IMR-90 (cell line): ENCODE data around the gene MCM5. TPM values are rescaled to one million over a fixed set of nuclear protein-coding genes. Genes with fewer than 3 reads are reported as not detected.

Source experiments
- ATAC-seq: fragments of 200-7000 bp; cut with Tn5 transposase; 2 replicates; pipeline ENCODE4 v1.9.1; 2020; ENCODE audit warnings: low read depth, mild to moderate bottlenecking, moderate library complexity
- BruUV-seq: library from RNA; stranded (reverse); fragments of 400-500 nt; replicated peaks from 2 replicates; lab custom pipeline; 2021; lab: Mats Ljungman, UMichigan
- CTCF ChIA-PET: fragments of 300-600 bp; formaldehyde crosslinking; extraction: SDS; loops from one replicate; lab custom pipeline; 2021; ENCODE audit warnings: antibody characterized with exemption; lab: Yijun Ruan, JAX
- POLR2A ChIA-PET: fragments of 300-600 bp; sonication (Branson Sonifier 250); formaldehyde crosslinking; loops from one replicate; lab custom pipeline; 2022; ENCODE audit warnings: antibody characterized with exemption; ENCODE audit not compliant: unreplicated experiment; lab: Charles Lee
- DNase-seq: peaks from one replicate; pipeline ENCODE4 v3.0.0; 2013
- H2AFZ ChIP-seq: replicated peaks from 2 replicates; pipeline ENCODE3; 2013; ENCODE audit warnings: low read length, mild to moderate bottlenecking; ENCODE audit not compliant: poor library complexity
- H2AK5ac ChIP-seq: 2 replicates; pipeline ENCODE4 v1.6.1; 2013; ENCODE audit warnings: low read depth, low read length, inconsistent platforms
- H2AK9ac ChIP-seq: replicated peaks from 2 replicates; pipeline ENCODE3; 2013; ENCODE audit warnings: mild to moderate bottlenecking, low read depth, low read length, moderate library complexity; ENCODE audit not compliant: poor library complexity
- H2BK120ac ChIP-seq: 2 replicates; pipeline ENCODE4 v1.6.1; 2013; ENCODE audit warnings: low read depth, low read length, inconsistent platforms
- H2BK15ac ChIP-seq: 3 replicates; pipeline ENCODE4 v1.6.1; 2013; ENCODE audit warnings: low read depth, low read length, inconsistent platforms
- H2BK20ac ChIP-seq: 2 replicates; pipeline ENCODE4 v1.6.1; 2013; ENCODE audit warnings: low read depth, mild to moderate bottlenecking, inconsistent platforms, low read length, moderate library complexity
- H2BK5ac ChIP-seq: 2 replicates; pipeline ENCODE4 v1.6.1; 2013; ENCODE audit warnings: mild to moderate bottlenecking, low read depth, low read length, inconsistent platforms; ENCODE audit not compliant: poor library complexity, severe bottlenecking
- H3K14ac ChIP-seq: replicated peaks from 2 replicates; pipeline ENCODE4 v1.6.1; 2013; ENCODE audit warnings: low read depth, low read length, inconsistent platforms
- H3K18ac ChIP-seq: 2 replicates; pipeline ENCODE4 v1.6.1; 2013; ENCODE audit warnings: low read depth, low read length, control low read depth
- H3K23ac ChIP-seq: 2 replicates; pipeline ENCODE4 v1.6.1; 2013; ENCODE audit warnings: low read depth, low read length, inconsistent platforms
- H3K27ac ChIP-seq: 2 replicates; pipeline ENCODE4 v1.5.1; 2013; ENCODE audit warnings: mild to moderate bottlenecking, control low read depth, low read length; ENCODE audit not compliant: insufficient read depth
- H3K27me3 ChIP-seq: 2 replicates; pipeline ENCODE4 v1.6.1; 2013; ENCODE audit warnings: low read length; ENCODE audit not compliant: control insufficient read depth, insufficient read depth
- H3K36me3 ChIP-seq: 2 replicates; pipeline ENCODE4 v1.6.1; 2013; ENCODE audit warnings: low read length, mixed read lengths; ENCODE audit not compliant: control insufficient read depth, insufficient read depth
- H3K4ac ChIP-seq: 2 replicates; pipeline ENCODE4 v1.6.1; 2013; ENCODE audit warnings: low read depth, low read length, inconsistent platforms
- H3K4me1 ChIP-seq: 2 replicates; pipeline ENCODE4 v1.6.1; 2013; ENCODE audit warnings: low read length, mixed read lengths; ENCODE audit not compliant: control insufficient read depth, insufficient read depth
- H3K4me2 ChIP-seq: 2 replicates; pipeline ENCODE4 v1.6.1; 2013; ENCODE audit warnings: low read depth, mild to moderate bottlenecking, control low read depth, low read length, moderate library complexity
- H3K4me3 ChIP-seq: 2 replicates; pipeline ENCODE4 v1.5.1; 2013; ENCODE audit warnings: low read depth, mild to moderate bottlenecking, control low read depth, low read length, moderate library complexity; ENCODE audit not compliant: insufficient read depth
- H3K56ac ChIP-seq: 2 replicates; pipeline ENCODE4 v1.6.1; 2013; ENCODE audit warnings: low read length, inconsistent platforms; ENCODE audit not compliant: insufficient read depth; ENCODE audit errors: extremely low read depth
- H3K79me1 ChIP-seq, 2 experiments: 2 replicates each; pipeline ENCODE4 v1.6.1; 2013; ENCODE audit warnings: low read length in 2 of 2, inconsistent platforms in 1 of 2, low read depth in 1 of 2
- H3K9ac ChIP-seq: 2 replicates; pipeline ENCODE4 v1.6.1; 2013; ENCODE audit warnings: low read depth, low read length, control low read depth
- H3K9me1 ChIP-seq: 2 replicates; pipeline ENCODE4 v1.6.1; 2013; ENCODE audit warnings: low read length, inconsistent platforms; ENCODE audit not compliant: insufficient read depth
- H3K9me3 ChIP-seq: 2 replicates; pipeline ENCODE4 v1.6.1; 2013; ENCODE audit warnings: low read length; ENCODE audit not compliant: control insufficient read depth, insufficient read depth
- H4K20me1 ChIP-seq: 2 replicates; pipeline ENCODE4 v1.6.1; 2013; ENCODE audit warnings: low read length, inconsistent platforms; ENCODE audit not compliant: insufficient read depth
- H4K5ac ChIP-seq: 2 replicates; pipeline ENCODE4 v1.6.1; 2013; ENCODE audit warnings: mild to moderate bottlenecking, low read depth, low read length, control low read depth
- H4K8ac ChIP-seq, 2 experiments: 2 replicates each; pipeline ENCODE4 v1.6.1; 2013; ENCODE audit warnings: low read depth in 2 of 2, low read length in 2 of 2, control low read depth in 1 of 2, inconsistent platforms in 1 of 2
- H4K91ac ChIP-seq: 2 replicates; pipeline ENCODE4 v1.6.1; 2013; ENCODE audit warnings: low read depth, low read length, inconsistent platforms; ENCODE audit not compliant: insufficient read depth
- BHLHE40 ChIP-seq: fragments of 150-350 bp; IDR thresholded peaks from 2 replicates; pipeline ENCODE4 v1.6.1; 2016; ENCODE audit warnings: mild to moderate bottlenecking, low read depth, low read length
- CEBPB ChIP-seq: IDR thresholded peaks from 2 replicates; pipeline ENCODE4 v1.6.1; 2012; ENCODE audit warnings: low read depth, low read length, improper control_type of control experiment
- CHD1 ChIP-seq: IDR thresholded peaks from 2 replicates; pipeline ENCODE4 v1.6.1; 2012; ENCODE audit warnings: low read depth, low read length, improper control_type of control experiment
- FOS ChIP-seq: fragments of 150-350 bp; IDR thresholded peaks from 2 replicates; pipeline ENCODE4 v1.6.1; 2016; ENCODE audit warnings: low read depth, low read length
- MAFK ChIP-seq: IDR thresholded peaks from 2 replicates; pipeline ENCODE4 v1.6.1; 2012; ENCODE audit warnings: low read depth, low read length, improper control_type of control experiment
- MAZ ChIP-seq: IDR thresholded peaks from 2 replicates; pipeline ENCODE4 v1.6.1; 2012; ENCODE audit warnings: low read depth, mild to moderate bottlenecking, low read length, improper control_type of control experiment, moderate library complexity, borderline replicate concordance
- MXI1 ChIP-seq: IDR thresholded peaks from 2 replicates; pipeline ENCODE4 v1.6.1; 2012; ENCODE audit warnings: low read depth, mild to moderate bottlenecking, low read length, moderate library complexity, borderline replicate concordance
- NFE2L2 ChIP-seq: fragments of 150-350 bp; IDR thresholded peaks from 2 replicates; pipeline ENCODE4 v1.6.1; 2016; ENCODE audit warnings: low read depth, mild to moderate bottlenecking, low read length
- POLR2A ChIP-seq: IDR thresholded peaks from 2 replicates; pipeline ENCODE4 v1.6.1; 2012; ENCODE audit warnings: mild to moderate bottlenecking, low read depth, low read length
- RAD21 ChIP-seq: IDR thresholded peaks from 2 replicates; pipeline ENCODE4 v1.6.1; 2012; ENCODE audit warnings: low read length, improper control_type of control experiment
- RCOR1 ChIP-seq: IDR thresholded peaks from 2 replicates; pipeline ENCODE4 v1.6.1; 2012; ENCODE audit warnings: mild to moderate bottlenecking, low read length, improper control_type of control experiment; ENCODE audit not compliant: insufficient replicate concordance
- RFX5 ChIP-seq: IDR thresholded peaks from 2 replicates; pipeline ENCODE4 v1.8.0; 2012; ENCODE audit warnings: low read depth, mild to moderate bottlenecking, low read length, moderate library complexity
- SMC3 ChIP-seq: fragments of 150-350 bp; IDR thresholded peaks from 2 replicates; pipeline ENCODE4 v1.6.1; 2016; ENCODE audit warnings: low read depth, mild to moderate bottlenecking, antibody characterized with exemption, low read length, moderate library complexity
- WGBS, 2 experiments: methylation state at CpG; one replicate each; pipeline versions ENCODE4 v1.1.5 to v1.1.7; 2013; ENCODE audit warnings: missing lambda C conversion rate in 2 of 2; ENCODE audit not compliant: insufficient read length in 1 of 2; ENCODE audit errors: extremely low coverage in 2 of 2; 5-methylcytosine and 5-hydroxymethylcytosine counted together
- dilution Hi-C: fragments of 300-500 bp; cut with HindIII; formaldehyde crosslinking; loops from one replicate; pipeline ENCODE4 v1.14.3; 2018; ENCODE audit warnings: low sequenced_read_pairs; ENCODE audit not compliant: unreplicated experiment
- in situ Hi-C: fragments of 300-500 bp; cut with MboI; formaldehyde crosslinking; loops from 3 replicates; pipeline ENCODE4 v1.14.3; 2019; ENCODE audit warnings: low sequenced_read_pairs, inconsistent platforms, mixed read lengths
- intact Hi-C: fragments of 100-400 bp; cut with micrococcal nuclease; formaldehyde crosslinking; loops from 2 replicates; pipeline ENCODE4 v1.10.0; 2022
- polyA plus RNA-seq, 3 experiments: library from polyadenylated mRNA; depleted of rRNA; stranded (reverse); fragments of >200 nt; gene quantifications; 2 replicates each; pipeline ENCODE4 v1.2.3, GENCODE V29; 2012; ENCODE audit warnings: low replicate concordance in 1 of 3
- total RNA-seq: library from RNA; depleted of rRNA; stranded (reverse); fragments of >200 nt; gene quantifications from 2 replicates; pipeline ENCODE4 v1.2.3, GENCODE V29; 2012
- TF ChIP-seq, protein P1 (sequence below): fragments of 150-350 bp; IDR thresholded peaks from 2 replicates; pipeline ENCODE4 v1.6.1; 2017; ENCODE audit warnings: mild to moderate bottlenecking, antibody characterized with exemption, low read length, low read depth
- TF ChIP-seq, protein P2 (sequence below): fragments of 150-350 bp; IDR thresholded peaks from 2 replicates; pipeline ENCODE4 v1.6.1; 2016; ENCODE audit warnings: low read depth, mild to moderate bottlenecking, low read length, moderate library complexity, borderline replicate concordance
- TF ChIP-seq, protein P3 (sequence below): conservative IDR thresholded peaks from 2 replicates; pipeline ENCODE4 v1.5.1; 2012; ENCODE audit warnings: mild to moderate bottlenecking, low read depth, low read length, improper control_type of control experiment

The MCM5 gene
- total and polyA plus RNA-seq, 2 of the 4 experiments (the other 2 are of a cell fraction): 43.0 to 58.6 TPM

DNA sequence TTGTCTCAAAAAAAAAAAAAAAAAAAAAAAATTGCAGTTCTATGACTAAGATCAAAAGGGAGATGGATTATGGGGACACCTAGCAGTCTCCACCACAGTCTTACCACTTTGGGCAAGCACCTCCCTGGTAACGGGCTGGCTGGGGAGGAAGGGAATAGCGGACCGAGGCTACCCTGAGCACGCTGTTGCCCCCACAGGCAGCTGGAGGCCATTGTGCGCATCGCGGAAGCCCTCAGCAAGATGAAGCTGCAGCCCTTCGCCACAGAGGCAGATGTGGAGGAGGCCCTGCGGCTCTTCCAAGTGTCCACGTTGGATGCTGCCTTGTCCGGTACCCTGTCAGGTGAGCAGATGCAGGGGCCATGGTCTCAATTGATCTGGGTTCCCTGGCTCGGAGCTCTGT is 21.2 kb downstream of the MCM5 start:
- H3K27ac ChIP-seq: no peak overlapping the region
- H4K8ac ChIP-seq: no peak overlapping the region
- POLR2A ChIA-PET: no interaction called here
- peaks cover 9% of the 10 kb centered on the region for H3K4me1 ChIP-seq
- no peak overlapping the region for H3K14ac ChIP-seq
- no peak overlapping the region for H4K91ac ChIP-seq
- 97% methylated on average over 5 of the region's 12 CpGs; no CpG with 5 or more reads in 1 of the 2 experiments for WGBS, 2 experiments
- no peaks in the 10 kb centered on the region for H3K27me3 ChIP-seq
- no peak overlapping the region for H3K18ac ChIP-seq
- H2AK9ac ChIP-seq: peak overlapping the region; percentile 15
- intact Hi-C loops: no loop called here
- H2BK15ac ChIP-seq: no peak overlapping the region
- H4K20me1 ChIP-seq: peaks cover 4% of the 10 kb centered on the region; the same call in 1 of the 2 replicates
- H3K4me2 ChIP-seq: no peak overlapping the region
- H2BK120ac ChIP-seq: no peak overlapping the region
- H3K56ac ChIP-seq: no peak overlapping the region
- H4K5ac ChIP-seq: no peak overlapping the region
- CTCF ChIA-PET: interaction anchor here (1.4 kb wide), 1 partner anchor 162 kb away, joined by 4 read pairs; no protein-coding TSS in a partner anchor
- H3K9ac ChIP-seq: no peak overlapping the region
- in situ Hi-C loops: no loop called here
- no peak overlapping the region for H2AK5ac ChIP-seq
- H3K36me3 ChIP-seq: peaks cover 27% of the 10 kb centered on the region
- no peak overlapping the region for H2AFZ ChIP-seq
- ATAC-seq (no peak), DNase-seq (no peak)
- dilution Hi-C loops: no loop called here
- H3K9me1 ChIP-seq: peaks cover 4% of the 10 kb centered on the region; the same call in 1 of the 2 replicates
- no peaks in the 10 kb centered on the region for H3K9me3 ChIP-seq
- H3K4me3 ChIP-seq: no peak overlapping the region
- H2BK5ac ChIP-seq: no peak overlapping the region
- no peak overlapping the region for H3K4ac ChIP-seq
- H2BK20ac ChIP-seq: no peak overlapping the region
- TF ChIP-seq FOS: no peak
- TF ChIP-seq, protein P1, sequence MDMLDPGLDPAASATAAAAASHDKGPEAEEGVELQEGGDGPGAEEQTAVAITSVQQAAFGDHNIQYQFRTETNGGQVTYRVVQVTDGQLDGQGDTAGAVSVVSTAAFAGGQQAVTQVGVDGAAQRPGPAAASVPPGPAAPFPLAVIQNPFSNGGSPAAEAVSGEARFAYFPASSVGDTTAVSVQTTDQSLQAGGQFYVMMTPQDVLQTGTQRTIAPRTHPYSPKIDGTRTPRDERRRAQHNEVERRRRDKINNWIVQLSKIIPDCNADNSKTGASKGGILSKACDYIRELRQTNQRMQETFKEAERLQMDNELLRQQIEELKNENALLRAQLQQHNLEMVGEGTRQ: no peak
- no peak for TF ChIP-seq MXI1
- TF ChIP-seq RCOR1: no peak
- no peak for TF ChIP-seq BHLHE40
- no peak for TF ChIP-seq RAD21
- TF ChIP-seq MAZ: no peak
- no peak for TF ChIP-seq SMC3
- no peak for TF ChIP-seq CHD1
- no peak for TF ChIP-seq POLR2A
- TF ChIP-seq CEBPB: no peak
- TF ChIP-seq, protein P2, sequence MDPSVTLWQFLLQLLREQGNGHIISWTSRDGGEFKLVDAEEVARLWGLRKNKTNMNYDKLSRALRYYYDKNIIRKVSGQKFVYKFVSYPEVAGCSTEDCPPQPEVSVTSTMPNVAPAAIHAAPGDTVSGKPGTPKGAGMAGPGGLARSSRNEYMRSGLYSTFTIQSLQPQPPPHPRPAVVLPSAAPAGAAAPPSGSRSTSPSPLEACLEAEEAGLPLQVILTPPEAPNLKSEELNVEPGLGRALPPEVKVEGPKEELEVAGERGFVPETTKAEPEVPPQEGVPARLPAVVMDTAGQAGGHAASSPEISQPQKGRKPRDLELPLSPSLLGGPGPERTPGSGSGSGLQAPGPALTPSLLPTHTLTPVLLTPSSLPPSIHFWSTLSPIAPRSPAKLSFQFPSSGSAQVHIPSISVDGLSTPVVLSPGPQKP: no peak
- TF ChIP-seq RFX5: no peak
- TF ChIP-seq MAFK: no peak
- TF ChIP-seq, protein P3, sequence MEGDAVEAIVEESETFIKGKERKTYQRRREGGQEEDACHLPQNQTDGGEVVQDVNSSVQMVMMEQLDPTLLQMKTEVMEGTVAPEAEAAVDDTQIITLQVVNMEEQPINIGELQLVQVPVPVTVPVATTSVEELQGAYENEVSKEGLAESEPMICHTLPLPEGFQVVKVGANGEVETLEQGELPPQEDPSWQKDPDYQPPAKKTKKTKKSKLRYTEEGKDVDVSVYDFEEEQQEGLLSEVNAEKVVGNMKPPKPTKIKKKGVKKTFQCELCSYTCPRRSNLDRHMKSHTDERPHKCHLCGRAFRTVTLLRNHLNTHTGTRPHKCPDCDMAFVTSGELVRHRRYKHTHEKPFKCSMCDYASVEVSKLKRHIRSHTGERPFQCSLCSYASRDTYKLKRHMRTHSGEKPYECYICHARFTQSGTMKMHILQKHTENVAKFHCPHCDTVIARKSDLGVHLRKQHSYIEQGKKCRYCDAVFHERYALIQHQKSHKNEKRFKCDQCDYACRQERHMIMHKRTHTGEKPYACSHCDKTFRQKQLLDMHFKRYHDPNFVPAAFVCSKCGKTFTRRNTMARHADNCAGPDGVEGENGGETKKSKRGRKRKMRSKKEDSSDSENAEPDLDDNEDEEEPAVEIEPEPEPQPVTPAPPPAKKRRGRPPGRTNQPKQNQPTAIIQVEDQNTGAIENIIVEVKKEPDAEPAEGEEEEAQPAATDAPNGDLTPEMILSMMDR: no peak
- TF ChIP-seq NFE2L2: no peak
- BruUV-seq: no TSS peak
- peaks cover 0 to 14% of the 10 kb centered on the region in 2 experiments; a peak in 2 of 4 replicates for H3K79me1 ChIP-seq
- H3K23ac ChIP-seq: no peak overlapping the region
